NCI-H2227 (cell line): ENCODE data around the gene ZNF280C.
"Not testable (repeated sequence)": the region's sequence is repeated elsewhere in the genome, so short reads cannot be mapped to it uniquely, and the experiment has no call there.

ENCODE experiments used
- DNase-seq: peaks from one replicate; lab custom pipeline; 2025; ENCODE audit not compliant: unreplicated experiment; lab: John Stamatoyannopoulos, UW

ZNF280C gene

DNA sequence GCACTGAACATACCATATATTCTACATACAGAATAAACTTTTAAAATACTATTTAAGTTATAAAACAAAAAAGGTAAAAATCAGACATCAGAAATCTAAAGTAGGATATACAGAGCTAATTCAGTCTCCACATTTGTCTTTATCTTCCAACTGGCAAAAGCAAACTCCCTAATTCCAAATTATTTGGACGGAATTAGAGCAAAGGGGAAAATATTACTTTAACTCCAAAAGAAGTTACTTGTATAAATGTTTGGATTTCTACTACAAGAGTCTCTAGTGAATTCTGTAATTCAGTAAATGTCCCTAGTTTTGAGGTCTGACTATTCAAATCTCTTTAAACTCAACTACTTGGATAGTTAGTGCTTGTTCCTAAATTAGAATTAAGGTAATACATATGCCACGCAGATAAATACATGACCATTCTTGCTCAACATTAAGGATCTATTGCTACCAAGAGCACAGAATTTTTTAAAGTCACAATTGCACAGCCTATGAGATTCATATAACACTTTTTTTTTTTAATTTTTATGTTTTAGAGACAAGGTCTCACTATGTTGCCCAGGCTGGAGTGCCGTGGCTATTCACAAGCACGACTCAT lies 7.3 kb downstream of the ZNF280C start:
- no peak for DNase-seq

DNA sequence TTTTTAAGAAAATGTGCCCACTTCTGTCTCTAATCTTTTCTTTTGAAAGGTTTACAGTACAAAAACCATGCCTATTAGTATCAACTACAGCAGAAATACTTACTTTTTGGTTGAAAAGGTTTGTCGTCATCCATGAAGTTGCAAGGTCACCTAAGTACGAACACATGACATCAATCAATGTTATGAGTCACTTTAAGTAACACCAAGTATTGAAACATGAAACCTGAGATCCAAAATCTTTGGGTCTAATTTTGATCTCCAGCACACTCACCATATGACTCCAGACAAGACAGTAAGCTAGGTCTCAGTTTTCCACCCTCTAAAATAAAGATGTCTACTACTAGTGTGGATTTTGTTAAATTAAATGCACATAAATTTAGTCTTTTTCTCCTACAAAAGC lies 8.4 kb downstream of the ZNF280C start:
- DNase-seq: no peak

DNA sequence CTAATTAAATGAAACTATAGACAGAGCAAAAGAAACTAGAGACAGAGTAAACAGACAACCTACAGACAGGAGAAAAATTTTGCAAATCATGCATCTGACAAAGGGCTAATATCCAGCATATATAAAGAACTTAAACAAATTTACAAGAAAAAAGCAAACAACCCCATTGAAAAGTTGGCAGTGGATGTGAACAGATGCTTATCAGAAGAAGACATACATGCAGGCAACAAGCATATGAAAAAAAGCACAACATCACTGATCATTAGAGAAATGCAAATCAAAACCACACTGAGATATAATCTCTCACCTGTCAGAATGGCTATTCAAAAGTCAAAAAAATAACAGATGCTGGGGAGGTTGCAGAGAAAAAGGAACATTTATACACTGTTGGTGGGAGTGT lies 14.8 kb downstream of the ZNF280C start:
- no peak for DNase-seq

DNA sequence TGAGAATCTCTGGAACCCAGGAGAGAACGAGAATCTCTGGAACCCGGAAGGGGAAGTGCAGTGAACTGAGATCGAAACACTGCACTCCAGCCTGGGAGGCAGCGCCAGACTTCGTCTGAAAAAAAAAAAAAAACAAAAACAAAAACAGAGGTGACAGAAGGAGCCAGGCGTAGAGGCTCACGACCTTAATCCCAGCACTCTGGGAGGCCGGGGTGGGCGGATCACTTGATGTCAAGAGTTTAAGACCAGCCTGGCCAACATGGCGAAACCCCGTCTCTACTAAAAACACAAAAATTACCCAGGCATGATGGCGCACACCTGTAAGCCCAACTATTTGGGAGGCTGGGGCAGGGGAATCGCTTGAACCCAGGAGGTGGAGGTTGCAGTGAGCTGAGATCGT lies 17.0 kb downstream of the ZNF280C start:
- DNase-seq: no peak

DNA sequence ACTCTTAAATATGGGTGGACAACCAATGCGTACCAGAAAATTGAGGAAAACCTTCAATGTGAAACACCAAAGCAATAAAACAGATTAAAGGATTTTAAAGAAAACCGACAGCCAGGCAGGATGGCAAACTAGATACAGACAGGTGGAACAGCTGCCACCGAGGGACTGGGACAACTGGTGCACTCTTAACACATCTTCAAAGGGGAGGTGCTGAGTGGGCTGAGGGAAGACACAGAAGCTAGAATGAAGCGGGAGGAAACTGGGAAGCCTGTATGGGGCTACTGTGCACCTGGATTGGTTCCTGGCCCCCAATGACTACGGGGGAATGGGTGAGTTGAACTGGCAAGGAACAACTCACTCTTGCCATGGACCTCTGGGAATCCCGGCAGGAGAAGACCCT lies 20.7 kb downstream of the ZNF280C start:
- DNase-seq: no peak

DNA sequence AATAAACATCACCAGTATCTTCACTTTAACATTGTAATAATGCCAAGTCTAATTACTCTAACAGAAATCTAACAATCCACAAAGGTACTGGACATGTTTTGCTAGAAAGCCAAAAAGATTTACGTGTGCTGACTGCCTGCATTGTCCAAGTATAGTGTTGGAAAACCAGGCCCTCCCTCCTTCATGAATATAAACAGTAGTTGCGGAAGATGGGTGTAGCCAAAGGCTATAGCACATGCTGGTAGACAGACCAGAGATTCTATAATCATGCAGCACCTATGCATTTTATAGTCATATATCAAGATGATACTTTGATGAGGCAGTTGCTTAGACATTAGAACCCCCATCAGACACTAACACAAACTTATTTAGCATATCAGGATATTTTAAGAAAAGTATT lies 22.6 kb downstream of the ZNF280C start:
- no peak for DNase-seq

DNA sequence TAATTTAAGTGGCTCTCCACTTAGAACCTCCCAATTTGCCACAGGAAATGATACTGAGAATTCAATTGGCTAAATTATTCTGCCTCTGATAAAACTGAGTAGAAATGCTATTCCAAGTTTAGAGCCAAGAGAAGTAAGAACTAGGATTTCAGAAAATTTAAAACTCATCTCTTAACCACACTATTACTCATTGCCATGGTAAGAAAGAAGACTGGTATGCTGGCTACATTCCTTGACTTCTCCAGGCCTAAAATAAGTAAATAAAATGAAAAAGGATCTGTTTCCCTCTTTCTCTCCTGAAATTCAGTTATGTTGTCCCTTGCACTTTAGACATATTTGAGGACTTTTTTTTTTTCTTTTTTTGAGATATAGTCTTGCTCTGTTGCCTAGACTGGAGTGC lies 23.3 kb downstream of the ZNF280C start:
- DNase-seq: no peak

DNA sequence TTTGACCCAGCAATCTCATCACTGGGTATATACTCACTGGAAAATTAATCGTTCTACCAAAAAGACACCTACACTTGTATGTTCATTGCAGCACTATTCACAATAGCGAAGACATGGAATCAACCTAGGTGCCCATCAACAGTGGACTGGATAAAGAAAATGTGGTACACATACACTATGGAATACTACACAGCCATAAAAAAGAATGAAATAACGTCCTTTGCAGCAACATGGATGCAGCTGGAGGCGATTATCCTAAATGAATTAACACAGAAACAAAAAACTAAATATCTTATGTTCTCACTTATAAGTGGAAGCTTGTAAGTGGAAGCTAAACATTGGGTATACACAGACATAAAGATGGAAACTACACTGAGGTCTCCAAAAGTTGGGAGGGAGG lies 37.5 kb downstream of the ZNF280C start:
- not testable (repeated sequence) for DNase-seq

DNA sequence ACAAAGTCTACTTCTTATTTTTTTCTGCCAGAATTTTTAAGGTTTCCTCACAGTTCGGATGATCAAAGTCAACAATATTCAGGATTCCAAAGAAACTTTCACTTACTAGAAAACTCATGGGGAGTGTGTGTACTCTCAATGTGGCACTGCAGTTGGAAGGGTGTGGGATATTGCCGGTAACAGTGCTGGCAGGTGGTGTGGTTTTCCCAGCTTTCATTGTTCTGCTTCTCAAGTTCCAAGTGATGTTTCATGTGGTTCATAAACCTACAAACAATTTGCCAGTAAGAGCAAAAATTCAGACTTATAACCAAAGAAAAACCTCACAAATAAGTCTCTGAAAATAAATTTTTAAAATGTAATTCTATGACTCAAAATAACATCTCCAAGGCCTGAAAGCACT lies 39.8 kb downstream of the ZNF280C start:
- DNase-seq: no peak

DNA sequence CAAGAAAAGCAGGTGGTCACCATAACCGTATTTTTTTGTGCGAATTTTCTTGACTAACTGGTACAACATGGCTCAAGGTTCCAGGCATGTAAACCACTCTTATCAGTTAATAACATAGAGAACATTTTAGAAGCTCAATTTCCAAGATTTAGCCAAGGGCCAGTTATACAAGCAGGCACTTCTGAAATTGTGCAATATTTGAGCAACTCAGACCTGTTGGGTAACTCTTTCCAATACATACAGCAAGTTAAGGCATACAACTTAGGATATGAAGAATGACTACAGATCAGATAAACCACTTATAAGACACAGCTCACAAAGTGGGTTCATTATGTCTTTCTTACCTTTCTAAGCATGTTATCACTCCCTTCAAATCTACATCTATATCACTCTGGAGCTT lies 43.9 kb downstream of the ZNF280C start:
- DNase-seq: no peak

DNA sequence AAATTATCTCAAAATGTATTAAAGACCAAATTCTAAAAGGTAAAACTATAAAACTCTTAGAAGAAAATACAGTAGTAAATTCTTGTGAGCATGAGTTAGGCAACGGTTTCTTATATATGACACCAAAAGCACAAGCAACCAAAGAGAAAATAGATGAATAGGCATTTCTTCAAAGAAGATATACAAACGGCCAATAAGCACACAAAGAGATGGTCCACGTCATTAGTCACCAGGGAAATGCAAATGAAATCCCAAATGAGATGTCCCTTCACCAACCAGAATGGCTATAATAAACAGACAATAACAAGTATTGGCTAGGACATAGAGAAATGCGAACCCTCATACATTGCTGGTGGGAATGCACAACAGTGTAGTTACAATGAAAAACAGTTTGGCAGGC lies 52.4 kb downstream of the ZNF280C start:
- DNase-seq: no peak

DNA sequence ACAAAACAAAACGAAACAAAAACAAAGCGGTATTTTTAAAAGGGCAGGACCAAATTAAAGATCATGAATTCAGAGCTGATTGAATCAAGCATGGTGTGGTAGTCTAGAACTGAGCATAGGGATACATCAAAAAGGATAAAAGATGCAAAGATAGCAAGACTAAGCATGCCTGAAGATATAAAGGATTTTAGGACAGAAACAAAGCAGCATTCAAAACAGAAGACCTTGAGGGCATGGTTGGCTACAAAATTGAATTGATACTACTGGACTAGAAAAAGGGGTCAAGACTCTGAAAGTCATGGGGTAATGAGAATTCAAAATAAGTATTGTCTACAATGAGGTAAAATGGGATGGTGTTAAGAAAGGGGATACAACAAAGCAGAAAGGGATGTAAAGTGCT lies 55.3 kb downstream of the ZNF280C start:
- no peak for DNase-seq

DNA sequence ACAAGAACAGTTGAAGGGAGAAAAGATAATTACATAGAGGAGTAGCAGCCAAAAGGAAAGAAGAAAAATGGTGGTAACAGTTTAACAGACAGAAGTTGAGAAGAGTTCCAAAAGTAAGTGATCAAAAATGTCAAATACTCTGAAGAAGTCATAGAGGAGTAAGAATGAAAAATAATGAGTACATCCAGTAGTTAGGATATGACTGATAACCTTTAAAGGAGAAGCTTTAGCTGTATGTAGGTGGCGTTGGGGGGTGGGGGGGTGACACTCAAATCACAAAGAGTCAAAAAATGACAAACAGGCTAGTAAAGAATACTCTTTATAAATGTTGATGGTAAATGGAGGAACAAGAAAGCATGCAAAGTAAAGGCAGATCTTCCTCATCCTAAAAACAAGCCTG lies 56.3 kb downstream of the ZNF280C start:
- DNase-seq: no peak

DNA sequence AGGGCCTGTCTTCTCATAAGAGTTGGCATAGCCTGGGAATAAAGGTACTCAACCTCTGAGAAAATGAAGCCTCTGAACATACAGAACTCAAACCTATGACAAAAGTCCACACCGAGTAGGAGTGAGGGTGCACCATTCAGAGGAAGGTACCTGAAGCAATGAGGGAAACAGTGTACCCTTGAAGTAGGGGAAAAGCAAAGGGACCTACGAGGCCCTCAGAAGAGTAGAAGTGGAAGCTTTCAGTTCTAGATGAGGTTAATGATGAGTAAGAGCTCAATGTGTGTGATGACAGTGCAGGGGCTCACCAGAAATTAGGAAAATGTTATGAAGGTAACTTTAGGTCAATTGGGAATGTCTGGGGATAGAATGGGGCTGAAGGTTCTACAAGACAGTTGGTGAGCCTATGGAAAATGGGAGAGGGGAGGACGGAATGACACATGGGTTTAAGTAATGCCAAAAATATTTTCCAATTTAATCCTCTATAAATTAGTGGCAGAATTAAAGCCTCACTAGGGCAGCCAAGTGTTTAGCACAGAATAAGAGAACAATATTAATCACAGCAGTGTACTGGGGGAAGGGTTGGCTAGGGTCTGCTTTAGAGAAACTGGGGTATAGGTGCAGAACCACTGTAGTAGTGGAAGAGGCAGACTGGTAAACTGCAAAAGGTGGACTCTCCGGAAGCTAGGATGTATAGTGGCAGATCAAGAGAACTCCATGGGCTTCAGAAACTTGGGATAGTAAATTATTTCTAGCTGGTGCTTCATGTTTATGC lies 57.1 kb downstream of the ZNF280C start:
- DNase-seq: no peak

DNA sequence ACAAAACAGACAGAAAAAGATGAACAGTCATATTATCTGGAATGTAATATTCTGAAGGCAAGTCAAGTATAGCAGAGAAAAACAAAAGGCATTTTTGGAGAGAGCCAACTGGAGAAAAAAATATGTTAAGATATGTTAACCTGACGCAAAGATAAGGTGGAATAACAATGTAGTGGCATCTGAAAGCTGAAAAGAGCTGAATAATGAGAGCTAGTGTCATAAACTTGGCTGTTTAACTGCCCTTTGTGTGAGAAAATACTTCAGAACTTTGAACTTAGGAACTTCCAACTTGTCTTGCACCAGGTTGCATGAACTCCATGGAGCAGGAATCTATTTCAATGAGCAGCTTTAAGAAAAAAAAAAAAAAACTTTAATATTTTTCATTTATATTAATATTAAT lies 64.1 kb downstream of the ZNF280C start:
- DNase-seq: no peak

DNA sequence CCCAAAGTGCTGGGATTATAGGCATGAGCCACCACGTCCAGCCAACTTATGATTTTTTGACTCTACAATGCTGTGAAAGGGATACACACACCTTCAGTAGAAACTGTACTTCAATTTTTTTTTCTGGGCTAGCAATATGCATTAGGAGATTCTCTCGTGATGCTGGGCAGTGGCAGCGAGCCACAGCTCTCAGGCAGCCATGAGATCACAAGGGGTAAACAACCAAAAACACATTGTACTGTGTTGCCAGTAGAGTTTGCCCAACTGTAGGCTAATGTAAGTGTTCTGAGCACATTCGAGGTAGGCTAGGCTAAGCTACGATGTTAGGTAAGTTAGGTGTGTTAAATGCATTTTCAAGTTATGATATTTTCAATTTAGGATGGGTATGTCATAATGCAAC lies 71.2 kb downstream of the ZNF280C start:
- DNase-seq: no peak

DNA sequence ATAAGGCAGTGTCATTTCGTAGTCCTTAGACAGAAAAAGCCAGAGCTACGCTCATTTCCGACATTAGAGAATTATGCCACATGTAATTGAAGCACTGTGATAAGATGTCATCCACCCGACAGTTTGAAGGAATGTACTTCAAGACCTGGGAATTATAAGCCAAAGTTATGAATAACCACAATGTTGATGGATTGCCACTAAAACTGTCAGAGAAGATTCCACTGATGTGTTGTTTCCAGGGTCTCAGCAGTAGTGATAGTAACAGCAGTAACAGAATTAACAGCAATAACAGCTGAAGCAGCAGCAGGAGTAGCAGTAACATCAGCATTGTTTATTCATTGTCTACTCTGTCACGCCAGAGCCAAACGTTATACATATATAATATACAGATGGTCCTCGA lies 72.2 kb downstream of the ZNF280C start:
- DNase-seq: no peak

DNA sequence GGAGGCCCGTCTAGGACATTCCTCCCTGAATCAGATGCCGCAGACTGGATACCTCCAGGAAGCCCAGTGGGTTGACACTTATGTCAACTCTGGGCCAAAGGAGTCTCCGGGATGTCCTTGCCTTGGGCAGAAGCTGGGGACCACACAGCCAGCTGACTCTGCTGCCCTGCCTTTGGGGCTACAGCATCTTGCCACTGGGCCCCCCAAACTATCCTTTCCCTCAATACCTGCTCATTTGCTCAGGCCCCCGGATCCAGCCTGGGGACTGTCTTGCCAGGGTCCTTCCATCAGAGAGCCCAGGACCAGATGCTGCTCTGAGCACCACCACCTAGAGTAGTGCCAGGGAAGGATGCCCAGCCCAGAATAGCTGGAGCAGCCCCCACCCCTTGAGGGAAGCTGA lies 77.9 kb downstream of the ZNF280C start:
- no peak for DNase-seq

DNA sequence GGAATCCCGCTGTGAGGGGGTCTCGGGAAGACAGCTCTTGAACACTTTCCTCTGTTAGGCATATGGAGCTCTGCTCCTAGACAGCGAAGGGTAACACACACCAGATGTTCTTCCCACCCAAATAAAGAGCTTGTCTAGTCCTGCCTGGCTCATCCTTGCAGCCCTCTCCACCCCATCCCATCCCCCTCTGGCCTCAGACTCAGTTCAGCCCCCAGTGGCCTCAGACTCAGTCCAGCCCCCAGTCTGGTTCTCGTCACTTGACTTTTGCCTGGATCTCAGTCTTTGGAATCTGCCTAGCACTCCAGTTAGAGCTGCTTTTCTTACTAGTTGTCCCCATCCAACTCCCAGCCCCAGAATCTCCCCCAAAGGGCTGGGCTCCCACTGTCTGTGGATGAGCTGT lies 82.0 kb downstream of the ZNF280C start:
- no peak for DNase-seq

DNA sequence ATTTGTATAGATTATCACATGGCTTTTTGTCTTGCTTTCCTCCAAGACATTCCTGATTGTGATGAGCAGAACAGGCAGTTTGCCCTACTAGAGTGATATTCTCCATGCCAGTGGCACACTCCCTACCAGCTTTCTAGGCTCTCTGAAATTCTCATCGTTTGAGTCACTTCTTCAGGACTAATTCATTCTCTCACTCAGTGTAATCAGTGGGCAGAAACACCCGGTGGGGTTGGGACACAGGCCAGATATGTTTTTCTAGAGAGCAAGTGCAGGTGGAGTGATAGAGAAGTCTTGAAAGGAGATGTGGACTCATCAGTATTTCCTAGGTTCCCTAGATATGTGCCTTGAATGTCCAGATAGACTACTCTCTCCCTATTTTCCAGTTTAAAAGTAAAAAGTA lies 83.8 kb downstream of the ZNF280C start:
- DNase-seq: no peak

DNA sequence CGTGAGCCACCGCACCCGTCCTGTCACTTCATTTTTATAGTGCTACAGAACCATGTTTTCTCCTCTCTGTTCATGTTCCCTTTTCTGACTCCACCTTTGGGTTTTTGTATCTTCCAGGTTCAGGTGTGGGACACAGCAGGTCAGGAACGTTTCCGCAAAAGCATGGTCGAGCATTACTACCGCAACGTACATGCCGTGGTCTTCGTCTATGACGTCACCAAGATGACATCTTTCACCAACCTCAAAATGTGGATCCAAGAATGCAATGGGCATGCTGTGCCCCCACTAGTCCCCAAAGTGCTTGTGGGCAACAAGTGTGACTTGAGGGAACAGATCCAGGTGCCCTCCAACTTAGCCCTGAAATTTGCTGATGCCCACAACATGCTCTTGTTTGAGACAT lies 84.5 kb downstream of the ZNF280C start:
- no peak for DNase-seq

DNA sequence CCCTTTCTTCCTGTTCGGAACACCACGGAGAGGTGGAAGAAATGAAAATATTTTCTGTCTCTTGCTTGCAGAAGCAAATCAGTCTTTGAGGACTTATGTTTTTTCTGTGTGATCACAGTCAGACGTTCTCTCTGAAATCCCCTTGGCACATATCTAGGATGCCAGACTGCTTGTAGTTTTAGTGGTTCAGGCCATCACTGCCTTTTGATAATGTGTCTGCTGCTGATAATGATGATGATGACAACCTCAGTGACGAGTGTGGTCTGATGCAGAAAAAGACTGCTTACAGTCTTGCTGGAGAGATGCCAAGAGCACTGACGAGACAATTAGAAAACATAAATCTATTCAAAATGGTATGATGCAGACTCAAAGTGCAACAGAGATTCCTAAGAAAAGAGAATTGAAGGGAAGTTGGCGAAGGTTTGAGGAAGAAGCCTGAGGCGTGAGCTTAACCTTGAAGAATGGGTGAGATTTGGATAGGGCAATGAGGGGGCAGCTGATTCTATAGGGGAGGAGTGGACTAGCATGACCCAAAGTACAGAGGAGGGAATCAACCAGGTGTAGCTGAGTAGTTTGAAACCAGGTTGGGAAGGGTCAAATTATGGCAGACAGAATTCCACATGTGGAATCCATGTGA lies 89.0 kb downstream of the ZNF280C start:
- peak; percentile 74 for DNase-seq

DNA sequence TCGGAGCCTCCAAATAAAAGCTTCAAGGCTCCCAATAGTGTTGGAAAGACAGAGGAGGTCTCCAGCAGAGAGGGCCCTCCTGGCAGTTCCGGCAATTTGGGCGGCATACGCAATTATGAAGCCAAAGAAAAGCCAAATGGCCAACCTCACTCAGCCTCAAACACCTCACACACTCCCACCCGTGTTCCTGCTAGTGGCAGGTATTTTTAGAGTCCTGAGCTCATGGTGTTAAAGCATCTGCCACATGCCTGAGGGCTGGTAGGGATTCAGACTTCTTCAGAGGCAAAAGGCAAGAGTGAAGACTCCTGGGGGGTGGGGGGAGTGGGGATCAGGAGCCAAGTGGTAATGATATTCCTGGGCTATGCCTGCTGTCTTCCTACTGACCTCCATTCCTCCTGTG lies 89.5 kb downstream of the ZNF280C start:
- DNase-seq: no peak
